ENCODE measurements around the gene TAF6L.
"Not testable (repeated sequence)": the region's sequence is repeated elsewhere in the genome, so short reads cannot be mapped to it uniquely, and the experiment has no call there.

Gene TAF6L

GRCh38 chr11:62757846-62758788 lies 13.1 kb upstream of the TAF6L start:
- no peak for DNase-seq (ENCODE audit: low read depth in 2 of 2)

- not testable (repeated sequence) for DNase-seq (ENCODE audit: low read depth in 2 of 2)
Observed at GRCh38 chr11:62760867-62761227, 10.3 kb upstream of the TAF6L start.

DNA sequence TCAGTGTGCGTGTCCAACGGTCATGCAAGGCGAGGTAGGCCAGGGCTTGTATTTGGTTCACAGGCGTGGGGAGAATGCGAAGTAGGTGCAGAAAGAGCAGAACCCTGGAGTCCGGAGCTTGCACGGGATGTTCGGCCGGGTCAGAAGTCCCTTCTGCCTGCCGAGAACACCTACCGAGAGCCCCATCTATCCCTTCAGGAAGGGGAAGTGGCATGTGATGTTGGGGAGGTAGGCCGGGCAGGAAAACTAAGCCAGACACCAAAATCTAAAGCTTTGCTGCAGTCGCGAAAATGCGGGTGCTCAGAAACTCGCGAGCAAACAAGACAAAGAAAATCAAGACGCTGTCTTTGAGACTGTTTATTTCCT lies 435 bp upstream of the TAF6L start:
- no peak for DNase-seq (ENCODE audit: low read depth in 2 of 2)

- DNase-seq (ENCODE audit: low read depth in 2 of 2): no peak
Observed at GRCh38 chr11:62774407-62774806, 3.2 kb downstream of the TAF6L start.

- no peak for DNase-seq (ENCODE audit: low read depth in 2 of 2)
Observed at GRCh38 chr11:62775646-62776045, 4.5 kb downstream of the TAF6L start.

GRCh38 chr11:62777389-62777788 lies 6.2 kb downstream of the TAF6L start:
- no peak for DNase-seq (ENCODE audit: low read depth in 2 of 2)

DNA sequence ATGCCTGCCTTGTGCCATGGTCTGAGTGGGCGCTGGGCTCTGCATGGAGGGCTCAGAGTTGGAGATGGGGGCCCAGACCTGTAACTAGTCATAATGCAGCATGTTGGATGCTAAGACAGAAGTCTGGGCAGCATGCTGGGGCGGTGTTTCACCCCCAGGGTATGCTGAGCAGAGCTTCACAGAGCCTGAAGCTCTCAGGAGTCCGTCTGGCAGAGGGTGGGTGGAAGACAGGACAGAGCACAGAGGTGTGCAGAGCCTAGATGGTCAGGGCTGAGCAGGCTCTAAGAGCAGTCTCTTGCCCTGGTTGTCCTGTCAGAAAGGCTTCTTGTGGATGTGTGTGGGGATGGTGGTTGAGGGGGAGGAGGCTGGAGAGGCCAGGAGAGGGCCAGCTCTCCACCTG lies 7.2 kb downstream of the TAF6L start:
- DNase-seq (ENCODE audit: low read depth in 2 of 2): no peak

- DNase-seq (ENCODE audit: low read depth in 2 of 2): no peak
Observed at GRCh38 chr11:62782753-62783152, 11.6 kb downstream of the TAF6L start.

DNA sequence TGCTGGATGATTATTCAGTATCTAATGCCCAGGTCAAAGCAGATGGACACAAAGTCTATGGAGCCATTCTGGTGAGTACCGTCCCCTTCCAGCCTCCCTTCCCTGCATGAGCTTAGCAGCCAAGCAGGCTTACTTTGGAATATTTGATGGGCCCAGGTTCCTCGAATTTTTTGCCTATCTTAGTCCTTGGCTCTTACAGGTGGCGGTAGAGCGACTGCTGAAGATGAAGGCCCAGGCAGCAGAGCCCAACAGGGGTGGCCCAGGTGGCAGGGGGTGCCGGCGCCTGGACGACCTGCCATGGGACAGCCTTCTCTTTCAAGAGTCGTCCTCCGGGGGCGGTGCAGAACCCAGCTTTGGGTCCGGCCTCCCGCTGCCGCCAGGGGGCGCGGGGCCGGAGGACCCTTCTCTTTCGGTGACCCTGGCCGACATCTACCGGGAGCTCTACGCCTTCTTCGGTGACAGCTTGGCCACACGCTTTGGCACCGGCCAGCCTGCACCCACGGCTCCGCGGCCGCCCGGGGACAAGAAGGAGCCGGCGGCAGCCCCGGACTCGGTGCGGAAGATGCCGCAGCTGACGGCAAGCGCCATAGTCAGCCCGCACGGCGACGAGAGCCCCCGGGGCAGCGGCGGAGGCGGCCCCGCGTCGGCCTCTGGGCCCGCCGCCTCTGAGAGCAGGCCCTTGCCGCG lies 15.3 kb downstream of the TAF6L start:
- DNase-seq (ENCODE audit: low read depth in 2 of 2): peak; percentile 70 to 74

GRCh38 chr11:62787005-62787759 lies 16.0 kb downstream of the TAF6L start, which contains the start of gene TMEM179B:
TMEM179B (plus strand) TSS chr11:62787402; CDS start chr11:62787432, 30 bp downstream.
- DNase-seq (ENCODE audit: low read depth in 2 of 2): peak; percentile 98

DNA sequence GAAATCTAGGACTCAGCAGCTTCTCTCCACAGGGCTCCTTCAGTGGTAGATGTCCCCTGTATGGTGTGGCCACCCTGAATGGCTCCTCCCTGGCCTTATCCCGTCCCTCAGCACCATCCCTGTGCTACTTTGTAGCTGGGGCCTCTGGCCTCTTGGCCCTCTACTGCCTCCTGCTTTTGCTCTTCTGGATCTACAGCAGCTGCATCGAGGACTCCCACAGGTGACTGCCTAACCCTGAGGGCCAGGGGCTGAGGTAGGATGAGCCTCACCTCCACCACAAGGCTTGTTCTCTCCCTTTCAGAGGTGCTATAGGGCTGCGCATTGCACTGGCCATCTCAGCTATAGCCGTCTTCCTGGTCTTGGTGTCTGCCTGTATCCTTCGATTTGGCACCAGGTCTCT lies 17.8 kb downstream of the TAF6L start:
- no peak for DNase-seq (ENCODE audit: low read depth in 2 of 2)

GRCh38 chr11:62789576-62789975 lies 18.4 kb downstream of the TAF6L start:
- DNase-seq (ENCODE audit: low read depth in 2 of 2): no peak

DNA sequence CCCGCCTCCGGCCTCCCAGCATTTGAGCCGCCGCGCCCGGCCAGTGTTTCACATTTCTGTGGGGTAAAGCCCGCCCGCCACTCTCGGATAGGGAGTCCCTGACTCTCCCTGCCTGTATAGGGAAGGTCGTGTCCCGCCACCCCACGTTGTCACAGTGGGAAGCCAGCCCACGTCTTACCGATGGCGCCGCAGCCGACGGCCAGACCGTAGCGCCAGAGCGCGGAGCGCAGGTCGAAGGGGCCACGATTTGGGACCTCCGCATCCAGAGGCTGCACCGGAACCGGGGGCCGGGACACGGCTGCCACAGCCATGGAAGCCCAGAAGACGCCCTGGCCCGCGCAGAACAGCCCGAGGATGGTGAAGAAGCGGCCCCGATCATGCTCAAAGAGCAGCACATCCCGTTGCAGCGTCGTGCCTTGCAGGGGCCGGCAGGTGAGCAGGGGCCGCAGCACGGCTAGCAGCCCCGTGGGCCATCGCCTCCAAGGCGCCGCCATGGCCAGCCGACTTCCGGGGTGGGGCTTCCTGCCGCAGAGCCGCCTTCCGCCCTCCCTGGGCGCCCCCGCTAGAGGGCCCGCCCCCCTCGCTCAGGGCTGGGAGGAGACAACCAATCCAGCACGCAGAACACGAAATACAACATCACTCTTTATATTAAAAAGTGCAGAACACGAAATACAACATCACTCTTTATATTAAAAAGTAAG lies 20.5 kb downstream of the TAF6L start, which contains the start of gene TMEM223:
Gene TMEM223, minus strand, starts transcription at position 506 of the 701 bp plus-strand sequence. Its CDS starts 12 bp downstream, at position 494.
- DNase-seq (ENCODE audit: low read depth in 2 of 2): peak; percentile 74 to 80

GRCh38 chr11:62792202-62792575 lies 21.0 kb downstream of the TAF6L start:
- no peak for DNase-seq (ENCODE audit: low read depth in 2 of 2)

DNA sequence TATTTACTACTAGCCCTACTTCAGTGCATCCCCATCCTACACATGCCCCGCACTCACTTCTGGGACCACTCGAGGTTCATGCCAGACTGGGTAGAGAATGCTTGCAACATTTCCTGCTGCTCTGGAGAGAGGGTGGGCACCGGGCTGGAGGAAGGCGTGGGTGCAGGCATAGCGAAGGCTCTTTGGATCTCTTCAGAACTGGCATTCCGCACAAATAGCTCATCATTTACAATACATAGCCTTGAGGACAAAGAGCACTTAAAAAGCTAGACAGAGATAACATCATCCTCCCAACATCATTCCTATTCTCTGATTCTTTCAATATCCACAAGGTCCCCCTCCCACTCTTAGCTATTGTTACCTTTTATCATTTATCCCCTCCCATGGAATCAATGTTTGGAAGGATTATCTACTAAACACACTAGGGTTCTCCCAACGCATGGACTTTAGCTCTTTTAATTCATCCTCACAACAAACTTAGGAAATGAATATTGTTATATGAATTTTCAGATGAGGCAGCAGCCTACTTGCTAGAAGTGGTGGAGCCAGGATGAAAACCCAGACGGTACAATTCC lies 23.1 kb downstream of the TAF6L start:
- DNase-seq (ENCODE audit: low read depth in 2 of 2): no peak

DNA sequence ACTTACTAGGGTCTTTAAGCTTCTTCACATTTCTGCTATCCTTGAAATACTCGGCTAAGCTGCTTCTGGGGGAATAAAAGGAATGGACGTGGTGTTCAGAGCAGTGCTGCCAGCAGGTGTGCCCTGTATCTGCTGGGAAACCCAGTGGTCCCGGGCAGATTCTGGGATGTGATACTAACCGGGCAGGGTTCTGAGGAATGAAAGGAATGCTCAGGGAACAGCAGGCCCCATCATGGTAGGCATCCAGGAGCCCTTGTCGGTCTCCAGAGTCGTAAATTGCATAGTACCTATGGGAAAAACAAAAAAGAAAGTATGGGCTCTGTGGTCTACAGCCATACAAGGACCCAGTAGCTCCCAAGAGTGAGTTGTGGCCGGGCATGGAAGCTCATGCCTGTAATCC lies 25.1 kb downstream of the TAF6L start:
- DNase-seq (ENCODE audit: low read depth in 2 of 2): no peak

- DNase-seq (ENCODE audit: low read depth in 2 of 2): no peak
Observed at GRCh38 chr11:62799486-62799885, 28.3 kb downstream of the TAF6L start.

- no peak for DNase-seq (ENCODE audit: low read depth in 2 of 2)
Observed at GRCh38 chr11:62801071-62801470, 29.9 kb downstream of the TAF6L start.

DNA sequence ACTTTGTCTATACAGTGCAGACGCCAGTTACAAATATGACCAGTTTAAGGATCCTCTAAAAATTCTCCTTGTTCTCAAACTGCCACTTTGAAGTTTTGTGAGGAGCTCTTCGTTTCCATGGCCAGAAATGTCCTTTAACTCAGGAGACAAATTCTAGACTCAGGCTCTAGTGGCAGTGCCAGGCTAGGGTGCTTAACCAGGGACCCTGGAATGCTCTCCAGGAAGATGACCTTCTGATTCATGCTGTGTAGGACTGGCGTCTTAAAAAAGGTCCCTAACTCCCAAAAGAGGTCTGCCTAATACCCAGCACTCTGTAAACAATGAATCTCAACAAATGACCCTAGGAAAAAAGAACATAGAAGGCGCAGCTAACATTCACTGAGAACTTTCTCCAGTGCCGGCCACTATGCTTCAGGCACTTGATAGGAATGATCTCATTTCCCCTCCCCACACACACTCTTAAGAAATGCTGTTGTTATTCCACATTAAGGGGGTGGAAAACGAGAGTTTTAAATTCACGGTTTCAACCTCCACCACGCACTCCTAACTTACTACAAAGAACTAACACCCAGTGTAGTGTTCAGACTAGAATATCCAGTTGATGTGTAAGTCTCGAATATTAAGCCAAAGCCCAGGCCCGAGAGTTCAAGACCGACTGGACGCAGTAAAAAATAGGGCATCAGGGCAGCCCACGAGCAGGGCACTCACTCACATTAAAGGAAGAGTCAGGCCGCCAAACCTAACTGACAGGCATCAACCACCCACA lies 33.3 kb downstream of the TAF6L start:
- no peak for DNase-seq (ENCODE audit: low read depth in 2 of 2)

GRCh38 chr11:62805076-62805892 lies 34.1 kb downstream of the TAF6L start, which contains the start of gene NXF1:
NXF1 (minus strand) TSS chr11:62805440; CDS start chr11:62805356, 84 bp downstream.
- peak; percentile 92 for DNase-seq (ENCODE audit: low read depth in 2 of 2)

Measured in stimulated activated CD8-positive, alpha-beta memory T cell treated with anti-CD3 and anti-CD28 coated beads, Interleukin-2, amount 100 ng/mL, for 1 hour (primary cell).